GM03348 (cell line): Measurements from ENCODE around the gene AGAP1.
"Not testable (repeated sequence)": the region's sequence is repeated elsewhere in the genome, so short reads cannot be mapped to it uniquely, and the experiment has no call there.

Experiments
- DNase-seq: peaks from one replicate; pipeline ENCODE4 v3.0.0; 2012; ENCODE audit warnings: low spot score

Gene AGAP1

DNA sequence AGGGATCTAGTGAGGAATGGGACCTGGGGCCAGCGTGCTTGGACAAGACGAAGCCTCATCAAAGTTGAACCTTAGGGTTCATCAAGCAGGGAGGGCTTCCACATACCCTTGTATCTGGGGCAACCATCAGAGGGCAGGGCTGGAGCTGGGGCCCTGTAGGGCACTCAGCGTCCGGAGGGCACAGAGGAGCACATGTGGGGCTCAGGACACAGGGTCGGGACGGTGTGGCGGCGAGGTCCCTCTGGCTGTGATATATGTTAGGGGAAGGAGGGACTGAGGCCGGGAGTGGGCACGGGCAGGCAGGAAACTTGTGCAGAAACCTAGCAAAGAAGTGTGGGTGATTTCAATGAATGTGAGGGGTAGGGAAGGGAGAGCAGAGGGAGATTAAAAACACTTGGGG lies 244.0 kb downstream of the AGAP1 start:
- DNase-seq: no peak

DNA sequence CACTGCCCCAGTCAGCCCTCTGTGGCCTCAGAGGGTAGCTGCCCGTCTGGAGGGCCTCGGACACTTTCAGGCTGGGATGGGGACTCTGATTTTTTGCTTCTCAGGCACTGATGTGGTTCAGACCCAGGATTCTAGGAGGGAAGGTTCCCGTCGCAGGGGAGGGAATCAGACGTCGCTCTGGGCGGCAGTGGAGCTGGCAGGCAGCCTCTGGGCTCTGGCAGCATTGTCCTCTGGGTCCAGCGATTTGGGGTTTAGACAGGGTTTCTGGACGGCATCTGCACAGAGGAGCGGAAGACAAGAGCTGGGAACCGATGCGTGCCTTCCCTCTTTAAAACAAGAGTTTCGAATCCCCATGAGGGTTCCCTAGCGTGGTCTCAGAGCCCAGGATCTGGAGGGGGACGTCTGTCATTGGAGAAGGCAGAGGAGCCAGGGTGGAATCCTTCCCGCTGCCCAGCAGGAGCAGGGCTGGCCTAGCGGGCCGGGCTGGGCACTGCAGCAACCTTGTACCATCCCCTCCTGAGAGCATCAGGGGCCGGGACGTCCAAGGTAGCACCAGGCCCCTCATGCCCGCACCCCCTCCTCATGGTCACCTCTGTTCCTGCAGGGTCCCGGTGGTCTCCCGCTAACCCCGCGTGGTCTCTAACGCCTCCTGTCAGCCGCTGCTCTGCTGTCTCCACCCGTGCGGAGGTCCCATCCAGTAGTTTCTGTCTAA lies 246.0 kb downstream of the AGAP1 start:
- no peak for DNase-seq

GRCh38 chr2:235740821-235741220 lies 247.0 kb downstream of the AGAP1 start:
- no peak for DNase-seq

- DNase-seq: no peak
These were observed 250.3 kb downstream of the AGAP1 start for GRCh38 chr2:235744161-235744560.

- DNase-seq: no peak
These were observed 251.8 kb downstream of the AGAP1 start for GRCh38 chr2:235745597-235745996.

DNA sequence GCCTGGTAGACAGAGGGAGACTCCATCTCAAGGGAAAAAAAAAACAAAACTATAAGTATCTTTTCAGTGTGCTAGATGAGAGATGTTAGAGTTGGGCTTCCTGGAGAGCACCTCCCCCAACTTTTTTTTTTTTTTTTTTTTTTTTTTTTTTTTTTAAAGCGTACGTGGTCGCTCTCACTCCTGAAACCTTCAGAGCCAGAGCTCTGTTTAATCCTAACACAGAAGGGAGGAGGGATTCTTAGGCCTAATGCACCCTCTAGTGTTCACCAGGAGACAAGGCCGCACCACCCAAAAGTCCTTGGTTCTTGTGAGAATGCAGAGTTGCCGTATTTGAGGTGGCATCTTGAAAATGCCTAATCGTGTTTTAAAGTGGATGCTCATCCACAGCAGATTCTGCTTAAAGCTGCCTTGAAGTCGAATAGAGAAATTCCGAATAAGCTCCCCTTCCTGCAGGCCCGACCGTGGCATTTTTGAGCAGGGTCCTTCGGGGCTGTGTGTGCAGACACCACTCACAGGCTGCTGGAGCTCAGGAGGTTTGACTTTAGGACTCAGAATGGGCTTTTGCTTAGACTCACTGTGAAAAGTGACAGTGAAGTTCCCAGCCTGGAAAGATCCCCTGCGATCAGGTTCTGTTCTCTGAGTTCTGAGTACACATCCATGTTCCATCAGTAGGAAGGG lies 252.6 kb downstream of the AGAP1 start:
- peak; percentile 92 for DNase-seq

DNA sequence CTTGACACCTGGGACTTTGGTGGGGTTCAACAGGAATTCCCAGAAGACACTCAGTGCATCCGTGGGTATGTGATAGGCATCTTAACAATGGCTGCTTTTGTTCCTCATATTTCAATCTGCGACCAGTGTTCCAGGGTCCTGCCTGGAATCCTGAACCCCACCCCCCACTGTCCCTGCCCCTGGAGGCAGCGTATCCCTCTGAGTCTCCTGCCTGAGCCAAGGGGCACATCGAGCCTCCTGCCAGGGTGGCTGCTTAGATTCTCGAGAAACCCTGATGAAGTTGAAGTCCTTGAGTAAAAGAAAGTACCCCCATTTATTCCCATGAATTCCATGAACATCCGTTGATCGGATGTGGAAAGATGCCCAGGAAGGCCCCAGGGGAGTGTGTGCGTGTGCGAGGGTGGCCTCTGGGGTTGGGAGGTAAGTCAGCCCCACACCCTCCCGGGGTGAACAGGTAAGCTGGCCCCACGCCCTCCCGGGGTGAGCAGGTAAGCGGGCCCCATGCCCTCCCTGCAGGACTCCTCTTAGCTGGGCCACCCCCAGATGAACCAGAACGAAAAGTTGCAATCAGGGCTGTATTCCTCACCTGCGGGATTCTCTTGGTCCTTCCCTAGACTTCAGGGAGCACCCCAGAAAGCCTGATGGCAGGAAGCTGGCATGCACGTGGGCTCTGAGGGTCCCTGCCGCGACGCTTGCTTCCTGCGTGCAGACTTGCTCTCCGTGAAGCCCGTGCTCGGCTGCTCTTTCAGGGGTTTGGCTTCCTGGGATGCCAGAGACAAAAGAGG lies 253.3 kb downstream of the AGAP1 start:
- DNase-seq: no peak

DNA sequence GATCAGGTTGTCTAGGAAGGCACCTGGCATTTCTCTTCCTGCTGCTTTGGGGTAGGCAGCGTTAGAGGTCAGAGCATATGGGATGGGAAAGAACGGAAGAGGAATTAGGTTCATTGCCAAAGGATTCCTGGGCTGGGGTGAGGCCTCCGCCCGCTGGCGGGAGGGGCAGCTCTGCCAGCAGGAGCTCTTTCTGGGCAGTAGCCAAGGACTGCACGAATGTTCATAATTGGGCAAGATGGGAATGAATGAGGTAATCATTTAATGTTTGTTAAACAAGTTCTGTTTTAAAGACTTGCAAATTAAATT lies 253.9 kb downstream of the AGAP1 start:
- no peak for DNase-seq

DNA sequence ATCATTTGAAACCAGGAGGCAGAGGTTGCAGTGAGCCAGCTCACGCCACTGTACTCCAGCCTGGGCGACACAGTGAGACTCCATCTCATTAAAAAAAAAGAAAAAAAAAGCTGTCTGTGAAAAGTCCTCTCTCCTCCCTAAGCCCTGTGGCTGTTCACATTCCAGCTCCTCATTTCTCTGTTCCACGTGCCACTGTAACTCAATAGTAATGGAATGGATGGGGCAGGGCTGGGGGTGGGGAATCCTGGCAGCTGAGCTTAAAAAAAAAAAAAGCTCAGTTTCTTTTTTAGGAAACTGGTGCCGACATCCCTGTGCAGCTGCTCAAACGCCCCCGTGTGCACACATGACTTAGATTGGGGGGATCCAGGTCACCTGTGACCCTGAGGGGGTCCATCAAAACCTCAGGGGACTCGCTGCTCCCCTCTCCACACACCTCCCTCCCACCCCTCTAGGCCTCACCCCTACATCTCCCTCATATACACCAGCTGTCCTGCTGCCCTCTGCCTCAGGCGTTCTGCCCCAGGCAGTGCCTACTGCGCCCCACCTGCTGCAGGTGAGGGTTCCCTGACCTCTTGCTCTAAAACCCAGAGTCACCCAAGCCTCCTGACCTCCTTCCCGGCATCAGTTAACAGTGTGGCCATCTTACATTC lies 255.4 kb downstream of the AGAP1 start:
- peak; percentile 85 for DNase-seq

DNA sequence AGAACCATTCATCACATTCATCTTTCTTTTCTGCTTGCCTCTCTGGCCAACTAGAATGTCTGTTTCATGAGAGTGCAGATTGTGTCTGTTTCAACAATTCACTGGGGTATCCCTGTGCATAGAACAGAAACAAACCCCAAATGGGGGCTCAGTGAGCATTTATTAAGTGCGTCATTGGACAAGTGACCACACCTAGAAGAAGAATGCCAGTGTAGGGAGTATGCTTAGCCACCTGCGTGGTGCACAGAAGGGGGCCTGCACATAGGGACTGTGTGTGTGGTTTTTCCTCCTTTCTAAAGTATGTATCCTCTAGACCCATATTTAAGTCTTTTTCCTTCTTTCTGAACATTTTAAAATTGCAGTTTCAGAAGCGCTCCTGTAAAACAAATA lies 255.9 kb downstream of the AGAP1 start:
- no peak for DNase-seq

DNA sequence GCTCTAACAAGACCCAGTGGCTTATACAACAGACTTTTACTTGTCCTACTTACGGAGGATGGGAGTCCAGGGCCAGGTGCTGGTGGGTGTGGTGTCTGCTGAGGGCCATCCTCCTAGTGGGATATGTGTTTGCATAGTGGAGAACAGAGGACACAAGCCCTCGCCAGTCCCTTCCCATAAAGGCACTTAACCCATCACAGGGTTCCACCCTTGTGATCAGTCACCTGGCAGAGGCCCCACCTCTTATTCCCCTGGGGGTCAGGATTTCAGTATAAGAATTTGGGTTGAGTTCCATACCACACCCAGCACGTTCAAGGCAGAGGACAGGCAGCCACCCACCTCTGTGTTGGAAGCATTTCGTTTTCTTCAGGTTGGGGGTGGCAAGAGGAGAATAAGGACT lies 259.0 kb downstream of the AGAP1 start:
- DNase-seq: no peak

- no peak for DNase-seq
These were observed 260.7 kb downstream of the AGAP1 start for GRCh38 chr2:235754357-235755207.

- no peak for DNase-seq
These were observed 262.6 kb downstream of the AGAP1 start for GRCh38 chr2:235756491-235756890.

GRCh38 chr2:235757212-235757611 lies 263.4 kb downstream of the AGAP1 start:
- DNase-seq: no peak

DNA sequence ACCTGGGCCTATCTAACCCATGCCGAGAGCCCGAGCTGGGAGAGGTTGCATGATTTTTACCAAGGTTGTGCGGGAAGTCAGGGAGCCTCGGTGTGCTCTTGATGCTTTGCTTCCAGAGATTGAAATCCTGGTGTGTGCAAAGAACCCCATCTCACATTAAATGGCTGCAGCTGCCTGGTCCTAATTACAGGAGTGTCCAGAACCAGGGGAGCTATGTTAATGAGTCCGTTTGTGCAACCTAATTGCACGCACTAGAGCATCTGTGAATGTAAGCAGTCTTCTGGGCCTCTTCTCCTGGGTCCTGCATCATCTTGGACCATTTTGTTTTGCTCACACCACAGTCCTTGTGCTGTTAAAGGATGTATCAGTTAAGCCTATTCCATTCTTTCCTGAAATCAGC lies 263.8 kb downstream of the AGAP1 start:
- DNase-seq: no peak

DNA sequence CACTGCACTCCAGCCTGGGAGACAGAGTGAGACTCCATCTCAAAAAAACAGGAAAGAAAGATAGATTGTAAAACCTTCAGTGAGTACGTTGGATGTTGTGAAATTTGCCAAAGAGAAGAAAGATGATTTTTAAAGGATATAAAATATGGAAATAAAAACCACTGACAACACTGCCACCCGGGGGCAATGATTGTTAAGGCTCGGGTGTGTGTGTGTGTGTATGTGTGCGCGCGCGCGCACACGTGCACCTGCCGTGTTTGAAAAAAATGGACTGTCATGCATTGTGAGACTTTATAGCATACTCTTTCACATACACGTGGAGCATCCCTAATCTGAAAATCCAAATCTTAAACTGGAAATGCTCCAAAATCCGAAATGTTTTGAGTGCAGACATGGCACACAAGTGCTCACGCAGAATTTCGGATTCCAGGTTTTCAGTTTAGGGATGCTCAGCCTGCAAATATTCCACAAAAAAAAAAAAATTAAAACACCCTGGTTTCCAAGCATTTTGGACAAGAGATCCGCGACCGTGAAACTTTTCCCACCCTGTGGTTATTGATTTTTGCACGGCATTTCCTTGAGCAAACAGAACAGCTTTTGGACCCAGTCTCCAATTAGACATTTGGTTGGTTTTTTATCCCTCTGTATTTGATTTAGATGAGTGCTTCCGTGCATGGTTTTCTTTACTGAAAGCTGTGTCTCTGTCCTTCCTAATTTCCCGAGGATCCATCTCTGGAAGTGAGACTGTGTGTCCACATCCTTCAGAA lies 269.2 kb downstream of the AGAP1 start:
- no peak for DNase-seq

GRCh38 chr2:235763816-235764215 lies 270.0 kb downstream of the AGAP1 start:
- no peak for DNase-seq

DNA sequence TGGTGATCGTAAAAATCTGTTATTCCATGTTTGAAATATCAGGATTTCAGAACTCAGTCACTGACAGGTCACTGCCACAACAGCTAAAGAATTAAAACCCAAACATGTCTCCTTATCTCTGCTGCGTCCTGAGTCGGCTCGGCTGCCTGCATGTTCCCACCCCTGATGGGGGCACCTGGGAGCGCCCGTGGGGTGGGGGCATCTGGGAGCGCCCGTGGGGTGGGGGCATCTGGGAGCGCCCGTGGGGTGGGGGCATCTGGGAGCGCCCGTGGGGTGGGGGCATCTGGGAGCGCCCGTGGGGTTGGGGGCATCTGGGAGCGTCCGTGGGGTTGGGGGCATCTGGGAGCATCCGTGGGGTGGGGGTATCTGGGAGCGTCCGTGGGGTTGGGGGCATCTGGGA lies 270.6 kb downstream of the AGAP1 start:
- not testable (repeated sequence) for DNase-seq

DNA sequence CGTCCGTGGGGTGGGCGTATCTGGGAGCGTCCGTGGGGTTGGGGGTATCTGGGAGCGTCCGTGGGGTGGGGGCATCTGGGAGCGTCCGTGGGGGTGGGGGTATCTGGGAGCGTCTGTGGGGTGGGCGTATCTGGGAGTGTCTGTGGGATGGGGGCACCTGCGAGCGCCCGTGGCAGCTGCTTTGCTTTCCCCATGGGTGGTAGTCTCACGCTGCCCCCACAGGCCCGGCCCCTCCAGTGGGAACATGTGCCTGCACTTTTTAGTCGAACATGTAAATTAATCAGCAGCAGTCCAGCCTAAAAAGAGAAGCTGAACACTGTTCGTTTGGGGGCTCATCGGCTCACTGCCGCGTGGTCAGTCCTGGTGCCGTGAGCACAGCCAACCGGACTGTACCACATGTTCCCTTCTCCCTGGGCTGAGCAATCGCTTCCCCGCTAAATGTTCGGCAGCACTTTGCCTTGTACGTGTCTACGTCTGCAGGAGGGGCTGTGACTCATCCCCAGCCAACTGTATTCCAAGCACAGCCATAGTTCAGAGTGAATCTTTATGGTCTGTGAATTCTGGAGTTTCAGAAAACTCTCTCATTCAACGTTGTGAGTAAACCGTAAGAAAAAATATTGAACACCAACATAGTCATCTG lies 271.5 kb downstream of the AGAP1 start:
- DNase-seq: peak; percentile 92

DNA sequence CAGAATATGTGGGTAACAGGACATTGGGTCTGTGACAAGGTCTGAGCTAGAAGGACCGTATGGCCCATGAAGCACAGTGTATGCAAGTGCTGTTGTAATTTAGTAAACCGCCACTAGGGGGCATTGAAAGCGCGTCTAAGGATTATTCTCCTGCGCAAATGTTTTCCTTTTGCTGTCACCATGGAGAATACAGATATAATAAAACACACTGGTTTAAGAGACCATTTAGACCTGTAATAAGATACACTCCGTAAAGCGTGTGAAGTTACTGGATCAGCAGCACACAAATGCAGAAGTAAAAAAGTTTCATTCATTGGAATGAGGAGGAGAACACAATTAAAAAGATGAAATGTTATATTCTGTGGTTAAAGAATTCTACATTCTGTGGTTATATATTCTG lies 272.4 kb downstream of the AGAP1 start:
- DNase-seq: peak; percentile 86

DNA sequence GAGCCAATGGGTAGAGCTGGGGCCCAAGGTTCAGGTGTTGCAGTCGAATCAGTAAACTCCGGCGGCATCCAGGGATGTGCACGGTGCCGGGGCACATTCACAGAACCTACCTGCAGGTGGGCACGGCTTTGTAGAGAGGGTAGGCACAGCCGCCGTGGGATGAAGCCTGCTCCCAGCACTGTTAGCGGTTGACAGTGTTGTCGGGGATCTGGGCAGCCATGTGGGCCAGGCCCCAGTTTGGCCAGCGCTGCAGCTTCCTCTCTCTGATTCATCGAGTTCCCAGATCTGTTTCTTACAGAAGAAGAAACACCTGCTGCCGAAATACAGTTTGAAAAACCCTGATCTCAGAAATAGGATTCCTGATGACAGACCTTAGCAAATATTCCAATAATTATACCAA lies 274.8 kb downstream of the AGAP1 start:
- DNase-seq: no peak
